A673 (cell line): ENCODE measurements around the gene TYRO3. TPM values are rescaled to one million over a fixed set of nuclear protein-coding genes. Genes with fewer than 3 reads are reported as not detected.
A peak's percentile ranks its signal among the peaks of the same experiment; 100 is the strongest.

Experiments used
- Bru-seq: library from RNA; stranded (reverse); fragments of 400-500 nt; gene quantifications from one replicate; lab custom pipeline; 2021; lab: Mats Ljungman, UMichigan
- BruChase-seq, 2 experiments: library from RNA; stranded (reverse); fragments of 400-500 nt; gene quantifications; one replicate each; lab custom pipeline; 2021; lab: Mats Ljungman, UMichigan
- BruUV-seq: library from RNA; stranded (reverse); fragments of 400-500 nt; replicated peaks from 2 replicates; lab custom pipeline; 2021; lab: Mats Ljungman, UMichigan
- CTCF ChIA-PET: fragments of 300-600 bp; sonication (Branson Sonifier 250); formaldehyde crosslinking; loops from one replicate; lab custom pipeline; 2022; ENCODE audit warnings: antibody characterized with exemption; lab: Charles Lee
- POLR2A ChIA-PET: fragments of 300-600 bp; sonication (Branson Sonifier 250); formaldehyde crosslinking; loops from one replicate; lab custom pipeline; 2022; ENCODE audit warnings: antibody characterized with exemption; ENCODE audit not compliant: low non-redundant PET; lab: Charles Lee
- DNase-seq: peaks from one replicate; pipeline ENCODE4 v3.0.0-alpha.2; 2015; ENCODE audit warnings: low spot score
- H3K27ac ChIP-seq: fragments of 200-600 bp; sonication (generic); 2 replicates; pipeline ENCODE4 v1.5.1; 2016; ENCODE audit warnings: mixed run types, low read depth, mild to moderate bottlenecking, mixed read lengths, antibody characterized with exemption, low read length; ENCODE audit not compliant: poor library complexity, severe bottlenecking
- H3K27me3 ChIP-seq: fragments of 200-600 bp; sonication (generic); replicated peaks from 2 replicates; pipeline ENCODE4 v1.6.1; 2017; ENCODE audit warnings: mixed run types, low read depth, mild to moderate bottlenecking, mixed read lengths, antibody characterized with exemption, low read length; ENCODE audit not compliant: insufficient read depth, poor library complexity
- H3K36me3 ChIP-seq: fragments of 200-600 bp; sonication (generic); 2 replicates; pipeline ENCODE4 v1.6.1; 2016; ENCODE audit warnings: mixed run types, mild to moderate bottlenecking, mixed read lengths, antibody characterized with exemption, low read length; ENCODE audit not compliant: insufficient read depth, poor library complexity, severe bottlenecking
- H3K4me1 ChIP-seq: fragments of 200-600 bp; sonication (generic); 2 replicates; pipeline ENCODE4 v1.6.1; 2017; ENCODE audit warnings: mixed run types, mild to moderate bottlenecking, mixed read lengths, antibody characterized with exemption, low read length; ENCODE audit not compliant: insufficient read depth, poor library complexity, severe bottlenecking
- H3K4me3 ChIP-seq: fragments of 200-600 bp; sonication (generic); 2 replicates; pipeline ENCODE4 v1.5.1; 2016; ENCODE audit warnings: low read depth, mixed run types, mild to moderate bottlenecking, mixed read lengths, low read length; ENCODE audit not compliant: poor library complexity, severe bottlenecking
- H3K9me3 ChIP-seq: fragments of 200-600 bp; sonication (generic); 2 replicates; pipeline ENCODE4 v1.6.1; 2016; ENCODE audit warnings: mixed run types, low read depth, mild to moderate bottlenecking, mixed read lengths, antibody characterized with exemption, low read length; ENCODE audit not compliant: poor library complexity, severe bottlenecking
- EZH2 ChIP-seq: fragments of 200-600 bp; sonication (generic); IDR thresholded peaks from 2 replicates; pipeline ENCODE4 v1.6.1; 2017; ENCODE audit warnings: borderline replicate concordance, low read depth, mild to moderate bottlenecking, mixed read lengths, antibody characterized with exemption, low read length; ENCODE audit not compliant: poor library complexity, severe bottlenecking
- intact Hi-C: fragments of 100-400 bp; cut with micrococcal nuclease; formaldehyde crosslinking; loops from one replicate; pipeline ENCODE4 v1.10.0; 2022; ENCODE audit not compliant: unreplicated experiment
- long read RNA-seq: library from polyadenylated mRNA; stranded (forward); transcript quantifications from one replicate; pipeline ENCODE4 v2.0.0, GENCODE V29; 2022
- total RNA-seq: library from RNA; stranded (reverse); gene quantifications from 2 replicates; pipeline ENCODE4 v1.2.3, GENCODE V29; 2021
- TF ChIP-seq, protein P1 (sequence below): fragments of 300-800, 200-600 bp; sonication (generic); conservative IDR thresholded peaks from 2 replicates; pipeline ENCODE4 v1.5.1; 2017; ENCODE audit warnings: low read depth, mild to moderate bottlenecking, antibody characterized with exemption, low read length, moderate library complexity, mixed read lengths

TYRO3 gene
- total RNA-seq = 26.0 and 32.5 TPM in 2 replicates
- Bru-seq, nascent RNA = percentile 48 among the genes with signal in this experiment
- BruChase-seq, experiment 1, labeled RNA remaining after a 2-hour chase = percentile 54 among the genes with signal in this experiment
- percentile 58 among the genes with signal in this experiment for BruChase-seq, experiment 2, labeled RNA remaining after a 6-hour chase
- long read RNA-seq, full-length matches to known transcripts = 26 of 39 reads
- long read RNA-seq, partial matches to known transcripts = 10 of 39 reads
- long read RNA-seq, other reads (novel, unspliced or antisense) = 3 of 39 reads

DNA sequence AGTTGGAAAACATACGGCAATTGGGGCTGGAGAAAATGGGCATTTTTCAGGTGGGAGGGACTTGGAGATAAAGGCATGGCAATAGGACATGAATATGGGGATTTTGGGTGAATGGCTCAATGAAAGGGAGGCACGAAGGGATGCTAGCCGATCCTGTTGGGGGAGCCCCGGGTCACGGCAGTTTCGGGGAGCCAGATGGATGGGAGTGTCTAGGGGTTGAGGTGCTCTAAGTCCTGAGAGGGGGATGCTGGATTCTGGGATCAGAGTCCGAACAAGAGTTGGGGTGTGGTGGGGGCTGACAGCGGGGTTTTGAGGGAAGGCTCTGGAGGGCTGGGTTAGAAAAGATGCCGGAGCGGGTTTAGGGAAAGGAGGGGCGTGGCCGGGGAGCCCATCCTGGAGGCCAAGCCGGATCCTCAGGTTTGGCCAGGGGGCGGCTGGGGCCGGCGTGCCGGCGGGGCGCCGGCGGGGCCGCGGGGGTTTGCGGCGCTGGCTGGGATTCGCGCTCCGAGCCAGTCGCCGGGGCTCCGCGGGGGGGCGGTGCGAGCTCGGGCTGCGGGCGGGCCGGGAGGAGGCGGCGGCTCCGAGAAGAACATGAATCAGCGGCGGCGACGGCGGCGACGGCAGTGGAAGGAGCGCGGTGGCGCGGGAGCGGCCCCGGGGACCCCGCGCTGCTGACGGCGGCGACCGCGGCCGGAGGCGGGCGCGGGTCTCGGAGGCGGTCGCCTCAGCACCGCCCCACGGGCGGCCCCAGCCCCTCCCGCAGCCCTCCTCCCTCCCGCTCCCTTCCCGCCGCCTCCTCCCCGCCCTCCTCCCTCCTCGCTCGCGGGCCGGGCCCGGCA lies at the start of gene TYRO3:
Gene TYRO3, plus strand, starts transcription at position 813 of the 839 bp plus-strand sequence. CDS start 46 bp downstream, outside the sequence.
- no peaks in the 10 kb centered on the region for H3K36me3 ChIP-seq
- peak within 1 kb of the TSS; percentile 68 for H3K4me3 ChIP-seq
- TF ChIP-seq, protein P1, sequence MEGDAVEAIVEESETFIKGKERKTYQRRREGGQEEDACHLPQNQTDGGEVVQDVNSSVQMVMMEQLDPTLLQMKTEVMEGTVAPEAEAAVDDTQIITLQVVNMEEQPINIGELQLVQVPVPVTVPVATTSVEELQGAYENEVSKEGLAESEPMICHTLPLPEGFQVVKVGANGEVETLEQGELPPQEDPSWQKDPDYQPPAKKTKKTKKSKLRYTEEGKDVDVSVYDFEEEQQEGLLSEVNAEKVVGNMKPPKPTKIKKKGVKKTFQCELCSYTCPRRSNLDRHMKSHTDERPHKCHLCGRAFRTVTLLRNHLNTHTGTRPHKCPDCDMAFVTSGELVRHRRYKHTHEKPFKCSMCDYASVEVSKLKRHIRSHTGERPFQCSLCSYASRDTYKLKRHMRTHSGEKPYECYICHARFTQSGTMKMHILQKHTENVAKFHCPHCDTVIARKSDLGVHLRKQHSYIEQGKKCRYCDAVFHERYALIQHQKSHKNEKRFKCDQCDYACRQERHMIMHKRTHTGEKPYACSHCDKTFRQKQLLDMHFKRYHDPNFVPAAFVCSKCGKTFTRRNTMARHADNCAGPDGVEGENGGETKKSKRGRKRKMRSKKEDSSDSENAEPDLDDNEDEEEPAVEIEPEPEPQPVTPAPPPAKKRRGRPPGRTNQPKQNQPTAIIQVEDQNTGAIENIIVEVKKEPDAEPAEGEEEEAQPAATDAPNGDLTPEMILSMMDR = no peak
- TF ChIP-seq EZH2 = no peak
- ChIA-PET CTCF (interaction anchor here (0.6 to 1.4 kb wide), 6 partner anchors 15 to 358 kb away, joined by 3 to 8 read pairs (median 5); partner anchors contain the start of gene RPAP1), POLR2A (no interaction called here)
- intact Hi-C loops = loop anchor here (10.0 kb wide), 1 partner anchor 346 kb away; no protein-coding TSS in a partner anchor
- H3K4me1 ChIP-seq = peaks cover 15% of the 10 kb centered on the region
- no peaks in the 10 kb centered on the region for H3K27me3 ChIP-seq
- no TSS peak for BruUV-seq
- peak within 1 kb of the TSS; percentile 64 for H3K27ac ChIP-seq
- H3K9me3 ChIP-seq = no peaks in the 10 kb centered on the region
- peak; percentile 69 for DNase-seq

DNA sequence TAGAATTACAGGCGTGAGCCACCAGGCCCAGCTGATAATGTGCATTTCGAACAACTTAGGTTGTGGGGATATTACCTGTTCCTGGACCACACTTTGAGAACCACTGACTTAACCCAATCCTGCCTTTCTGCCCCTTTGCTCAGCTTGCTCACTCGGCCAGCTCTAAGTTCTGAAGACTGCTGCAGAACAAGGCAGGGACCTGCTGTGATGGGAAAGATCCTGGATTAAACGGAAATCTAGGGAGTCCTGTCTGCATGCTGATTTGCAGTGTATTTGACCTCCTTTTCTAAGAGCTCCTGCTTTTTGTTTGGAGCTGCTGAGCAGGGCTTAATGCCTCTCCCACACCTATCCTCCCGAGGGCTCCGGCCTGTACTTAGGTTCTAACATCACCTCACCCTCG lies 48.3 kb upstream of the TYRO3 start:
- POLR2A ChIA-PET = no interaction called here
- Histone ChIP-seq H3K4me1 (peaks cover 20% of the 10 kb centered on the region), H3K36me3 (no peaks in the 10 kb centered on the region), H3K4me3 (no peak overlapping the region), H3K27me3 (peaks cover 11% of the 10 kb centered on the region), H3K27ac (no peak overlapping the region), H3K9me3 (no peaks in the 10 kb centered on the region)
- CTCF ChIA-PET = no interaction called here
- intact Hi-C loops = no loop called here
- no TSS peak for BruUV-seq
- no peak for TF ChIP-seq EZH2
- TF ChIP-seq, protein P1 = no peak
- no peak for DNase-seq

DNA sequence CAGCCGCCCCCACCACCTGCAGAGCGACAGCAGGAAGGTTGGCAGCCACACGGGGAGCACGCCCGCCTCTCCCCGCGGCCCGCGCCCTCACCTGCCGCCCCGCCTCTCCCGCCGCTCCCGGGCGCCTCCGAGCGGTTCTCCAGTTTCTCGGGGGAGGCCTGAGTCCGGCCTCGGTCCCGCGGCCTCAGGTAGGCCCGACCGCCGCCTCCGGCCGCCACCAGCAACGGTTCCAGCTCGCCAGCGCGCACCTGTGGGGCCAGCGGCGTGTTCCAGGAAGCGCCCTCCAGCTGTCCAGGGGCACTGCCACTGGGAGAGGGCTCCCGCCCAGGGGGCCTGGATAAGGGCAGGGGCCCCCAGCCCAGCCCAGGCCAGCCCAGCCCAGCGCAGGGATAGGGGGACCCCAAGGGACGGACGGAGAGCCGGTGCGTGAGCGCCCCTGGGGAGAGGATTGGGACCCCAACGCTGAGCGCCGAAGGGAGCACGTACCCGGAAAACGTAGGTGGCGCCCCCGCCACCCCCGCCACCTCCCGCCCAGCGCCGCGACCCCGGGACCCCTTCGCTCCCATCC lies 47.6 kb upstream of the TYRO3 start:
- TF ChIP-seq EZH2 = no peak
- intact Hi-C loops = no loop called here
- peaks cover 11% of the 10 kb centered on the region for H3K27me3 ChIP-seq
- ChIA-PET POLR2A (no interaction called here), CTCF (interaction anchor here (0.6 kb wide), 1 partner anchor 8 kb away, joined by 4 read pairs; no protein-coding TSS in a partner anchor)
- BruUV-seq = no TSS peak
- no peaks in the 10 kb centered on the region for H3K36me3 ChIP-seq
- no peak overlapping the region for H3K27ac ChIP-seq
- H3K9me3 ChIP-seq = no peaks in the 10 kb centered on the region
- H3K4me1 ChIP-seq = peaks cover 20% of the 10 kb centered on the region
- H3K4me3 ChIP-seq = peak overlapping the region; percentile 59
- DNase-seq = no peak
